ENCODE data around the gene DPP6.
A peak's percentile ranks its signal among the peaks of the same experiment; 100 is the strongest.
"Not testable (repeated sequence)": the region's sequence is repeated elsewhere in the genome, so short reads cannot be mapped to it uniquely, and the experiment has no call there.

The DPP6 gene

GRCh38 chr7:154052530-154053252, 493 bp downstream of the DPP6 start:
- H3K36me3 ChIP-seq (ENCODE audit: insufficient read depth, low read depth, low read length); H3K9me3 ChIP-seq (ENCODE audit: insufficient read depth, low read depth, low read length); H3K27ac ChIP-seq (ENCODE audit: low read length); H3K4me1 ChIP-seq (ENCODE audit: insufficient read depth, low read length); H3K9ac ChIP-seq (ENCODE audit: low read depth, low read length): not testable (repeated sequence)
- H3K27me3 ChIP-seq (ENCODE audit: insufficient read depth, low read length), result peaks cover 24% of the 10 kb centered on the region
- peak overlapping the region; percentile 52; the same call in 1 of the 2 replicates for H3K4me3 ChIP-seq (ENCODE audit: low read length)

- H3K36me3 ChIP-seq (ENCODE audit: insufficient read depth, low read depth, low read length); H3K9me3 ChIP-seq (ENCODE audit: insufficient read depth, low read depth, low read length); H3K4me1 ChIP-seq (ENCODE audit: insufficient read depth, low read length); H3K9ac ChIP-seq (ENCODE audit: low read depth, low read length); H3K27ac ChIP-seq (ENCODE audit: low read length): not testable (repeated sequence)
- H3K27me3 ChIP-seq (ENCODE audit: insufficient read depth, low read length), result peaks cover 24% of the 10 kb centered on the region
- H3K4me3 ChIP-seq (ENCODE audit: low read length), result peak overlapping the region; percentile 51; the same call in 1 of the 2 replicates
Measured at GRCh38 chr7:154053466-154054312, 1.5 kb downstream of the DPP6 start.

DNA sequence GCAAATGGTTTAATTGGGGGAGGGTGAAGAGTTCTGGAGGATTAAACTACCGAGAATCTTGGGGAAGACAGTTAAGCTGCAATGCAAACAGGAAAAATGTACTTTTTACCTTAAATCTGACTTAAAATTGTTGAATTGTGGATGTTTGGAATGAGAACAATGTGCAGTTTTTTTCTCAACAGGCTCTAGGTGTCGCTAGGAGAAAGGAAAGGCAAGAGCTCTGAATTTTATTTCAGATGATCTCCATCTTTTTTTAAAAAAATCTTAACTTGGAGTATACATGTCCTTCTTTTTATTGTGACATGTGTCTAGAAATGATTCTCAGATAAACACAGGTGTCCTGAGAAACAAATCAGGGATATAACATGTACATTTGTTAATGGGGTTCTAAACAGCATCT, 2.5 kb downstream of the DPP6 start:
- H3K27ac ChIP-seq (ENCODE audit: low read length); H3K36me3 ChIP-seq (ENCODE audit: insufficient read depth, low read depth, low read length); H3K4me1 ChIP-seq (ENCODE audit: insufficient read depth, low read length); H3K9ac ChIP-seq (ENCODE audit: low read depth, low read length); H3K9me3 ChIP-seq (ENCODE audit: insufficient read depth, low read depth, low read length); H3K4me3 ChIP-seq (ENCODE audit: low read length): not testable (repeated sequence)
- H3K27me3 ChIP-seq (ENCODE audit: insufficient read depth, low read length), result peaks cover 24% of the 10 kb centered on the region

GRCh38 chr7:154055491-154056106, 3.4 kb downstream of the DPP6 start:
- not testable (repeated sequence) for H3K4me3 ChIP-seq (ENCODE audit: low read length); H3K9ac ChIP-seq (ENCODE audit: low read depth, low read length); H3K27ac ChIP-seq (ENCODE audit: low read length); H3K4me1 ChIP-seq (ENCODE audit: insufficient read depth, low read length); H3K36me3 ChIP-seq (ENCODE audit: insufficient read depth, low read depth, low read length); H3K9me3 ChIP-seq (ENCODE audit: insufficient read depth, low read depth, low read length)
- H3K27me3 ChIP-seq (ENCODE audit: insufficient read depth, low read length), result peaks cover 24% of the 10 kb centered on the region

- H3K9ac ChIP-seq (ENCODE audit: low read depth, low read length); H3K27ac ChIP-seq (ENCODE audit: low read length); H3K9me3 ChIP-seq (ENCODE audit: insufficient read depth, low read depth, low read length); H3K36me3 ChIP-seq (ENCODE audit: insufficient read depth, low read depth, low read length); H3K4me1 ChIP-seq (ENCODE audit: insufficient read depth, low read length); H3K4me3 ChIP-seq (ENCODE audit: low read length): not testable (repeated sequence)
- H3K27me3 ChIP-seq (ENCODE audit: insufficient read depth, low read length), result peaks cover 19% of the 10 kb centered on the region
Measured at GRCh38 chr7:154058783-154059182, 6.6 kb downstream of the DPP6 start.

DNA sequence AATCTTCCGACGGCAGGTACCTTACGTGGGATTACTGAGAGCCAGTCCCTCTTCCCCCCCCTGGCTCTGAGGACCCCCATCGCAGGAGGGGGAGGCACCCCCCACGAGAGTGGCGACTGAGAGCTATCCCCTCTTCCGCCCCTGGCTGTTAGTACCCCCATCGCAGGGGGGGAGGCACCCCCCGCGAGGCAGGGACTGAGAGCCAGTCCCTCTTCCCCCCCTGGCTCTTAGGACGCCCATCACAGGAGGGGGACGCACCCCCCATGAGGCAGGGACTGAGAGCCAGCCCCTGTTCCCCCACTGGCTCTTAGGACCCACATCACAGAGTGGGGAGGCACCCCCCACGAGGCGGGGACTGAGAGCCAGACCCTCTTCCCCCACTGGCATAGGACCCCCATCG, 8.4 kb downstream of the DPP6 start:
- not testable (repeated sequence) for H3K9me3 ChIP-seq (ENCODE audit: insufficient read depth, low read depth, low read length); H3K36me3 ChIP-seq (ENCODE audit: insufficient read depth, low read depth, low read length); H3K27ac ChIP-seq (ENCODE audit: low read length); H3K27me3 ChIP-seq (ENCODE audit: insufficient read depth, low read length); H3K9ac ChIP-seq (ENCODE audit: low read depth, low read length); H3K4me1 ChIP-seq (ENCODE audit: insufficient read depth, low read length); H3K4me3 ChIP-seq (ENCODE audit: low read length)

- H3K9ac ChIP-seq (ENCODE audit: low read depth, low read length); H3K4me1 ChIP-seq (ENCODE audit: insufficient read depth, low read length); H3K4me3 ChIP-seq (ENCODE audit: low read length); H3K27me3 ChIP-seq (ENCODE audit: insufficient read depth, low read length); H3K27ac ChIP-seq (ENCODE audit: low read length); H3K36me3 ChIP-seq (ENCODE audit: insufficient read depth, low read depth, low read length); H3K9me3 ChIP-seq (ENCODE audit: insufficient read depth, low read depth, low read length): not testable (repeated sequence)
Measured at GRCh38 chr7:154071833-154072232, 19.6 kb downstream of the DPP6 start.

DNA sequence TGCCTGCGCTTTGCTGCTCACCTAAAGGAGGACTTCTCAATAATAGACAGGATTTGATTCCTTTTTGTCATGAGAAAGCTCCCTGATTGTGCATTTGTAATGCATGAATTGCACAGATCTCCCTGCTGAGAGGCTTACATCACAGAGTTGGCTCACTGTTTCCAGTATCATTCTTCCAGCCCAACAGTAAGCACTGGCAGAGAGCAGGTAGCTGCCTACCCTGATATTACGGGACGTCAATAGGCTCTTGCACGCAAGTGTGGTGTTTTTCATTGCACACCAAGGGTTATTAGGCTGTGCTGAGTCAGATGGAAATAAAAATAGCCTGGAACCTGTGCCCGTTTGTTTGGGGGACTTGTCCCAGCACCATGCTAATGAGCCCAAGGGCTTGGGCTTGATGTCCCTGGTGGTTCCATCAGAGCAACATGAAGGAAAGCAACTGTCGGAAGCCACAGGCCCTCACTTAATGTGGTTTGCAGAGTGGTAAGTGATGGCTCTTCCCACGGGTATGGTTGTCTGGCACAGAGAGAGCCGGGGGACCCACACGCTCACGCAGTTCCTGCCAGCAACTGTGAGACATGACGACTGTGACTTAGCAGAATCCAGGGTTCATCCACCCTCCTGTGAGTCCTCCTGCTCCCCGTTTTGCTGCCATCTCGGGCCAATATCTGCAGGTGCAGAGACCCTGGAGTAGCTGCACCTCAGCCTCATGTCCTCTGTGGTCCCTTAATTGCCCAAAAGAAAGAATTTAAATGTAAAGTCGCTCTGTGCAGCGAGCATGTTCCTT, 20.4 kb downstream of the DPP6 start:
- H3K9ac ChIP-seq (ENCODE audit: low read depth, low read length); H3K27me3 ChIP-seq (ENCODE audit: insufficient read depth, low read length); H3K36me3 ChIP-seq (ENCODE audit: insufficient read depth, low read depth, low read length); H3K27ac ChIP-seq (ENCODE audit: low read length); H3K4me3 ChIP-seq (ENCODE audit: low read length); H3K4me1 ChIP-seq (ENCODE audit: insufficient read depth, low read length); H3K9me3 ChIP-seq (ENCODE audit: insufficient read depth, low read depth, low read length): not testable (repeated sequence)

GRCh38 chr7:154078523-154078922, 26.3 kb downstream of the DPP6 start:
- not testable (repeated sequence) for H3K4me1 ChIP-seq (ENCODE audit: insufficient read depth, low read length); H3K9ac ChIP-seq (ENCODE audit: low read depth, low read length); H3K27me3 ChIP-seq (ENCODE audit: insufficient read depth, low read length); H3K36me3 ChIP-seq (ENCODE audit: insufficient read depth, low read depth, low read length); H3K4me3 ChIP-seq (ENCODE audit: low read length); H3K27ac ChIP-seq (ENCODE audit: low read length); H3K9me3 ChIP-seq (ENCODE audit: insufficient read depth, low read depth, low read length)

- not testable (repeated sequence) for H3K9me3 ChIP-seq (ENCODE audit: insufficient read depth, low read depth, low read length); H3K27ac ChIP-seq (ENCODE audit: low read length); H3K36me3 ChIP-seq (ENCODE audit: insufficient read depth, low read depth, low read length); H3K27me3 ChIP-seq (ENCODE audit: insufficient read depth, low read length); H3K9ac ChIP-seq (ENCODE audit: low read depth, low read length); H3K4me3 ChIP-seq (ENCODE audit: low read length); H3K4me1 ChIP-seq (ENCODE audit: insufficient read depth, low read length)
Measured at GRCh38 chr7:154080249-154080648, 28.1 kb downstream of the DPP6 start.

DNA sequence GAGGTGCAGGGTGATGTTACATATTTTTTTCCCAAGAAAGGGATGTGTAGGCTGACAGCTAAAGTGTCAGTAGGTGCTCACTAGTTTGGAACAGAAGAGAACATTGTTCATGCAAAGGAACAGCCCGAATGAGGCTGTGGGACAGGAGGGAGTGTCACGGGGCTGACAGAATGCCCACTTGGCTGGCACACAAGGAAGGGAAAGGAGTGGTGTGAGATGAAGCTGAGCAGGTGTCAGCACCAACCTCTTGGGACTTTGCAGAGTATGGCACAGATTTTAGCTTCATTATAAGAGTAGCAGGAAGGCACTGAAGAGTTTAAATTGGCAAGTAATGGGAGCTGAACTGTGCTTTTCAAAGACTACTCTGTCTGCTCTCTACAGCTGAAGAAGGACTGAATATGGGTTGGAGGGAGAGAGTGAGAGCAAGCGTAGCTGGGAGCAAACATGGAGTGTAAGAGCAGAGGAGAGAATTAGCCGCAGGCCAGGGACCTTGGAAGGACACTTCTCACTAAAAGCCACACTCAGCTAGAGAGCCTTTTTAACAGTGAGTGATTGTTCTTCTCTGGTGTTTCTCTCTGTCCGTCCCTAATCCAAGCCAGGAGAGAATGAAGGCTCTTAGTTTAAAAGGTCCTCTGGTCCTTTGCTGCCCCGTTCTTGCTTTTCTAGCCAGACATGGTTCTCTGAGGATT, 35.0 kb downstream of the DPP6 start:
- not testable (repeated sequence) for H3K4me1 ChIP-seq (ENCODE audit: insufficient read depth, low read length); H3K36me3 ChIP-seq (ENCODE audit: insufficient read depth, low read depth, low read length); H3K27ac ChIP-seq (ENCODE audit: low read length); H3K9ac ChIP-seq (ENCODE audit: low read depth, low read length); H3K4me3 ChIP-seq (ENCODE audit: low read length); H3K9me3 ChIP-seq (ENCODE audit: insufficient read depth, low read depth, low read length); H3K27me3 ChIP-seq (ENCODE audit: insufficient read depth, low read length)
